ENCODE measurements around the gene B3GNT4.
"Not testable (repeated sequence)": the region's sequence is repeated elsewhere in the genome, so short reads cannot be mapped to it uniquely, and the experiment has no call there.

B3GNT4 gene

DNA sequence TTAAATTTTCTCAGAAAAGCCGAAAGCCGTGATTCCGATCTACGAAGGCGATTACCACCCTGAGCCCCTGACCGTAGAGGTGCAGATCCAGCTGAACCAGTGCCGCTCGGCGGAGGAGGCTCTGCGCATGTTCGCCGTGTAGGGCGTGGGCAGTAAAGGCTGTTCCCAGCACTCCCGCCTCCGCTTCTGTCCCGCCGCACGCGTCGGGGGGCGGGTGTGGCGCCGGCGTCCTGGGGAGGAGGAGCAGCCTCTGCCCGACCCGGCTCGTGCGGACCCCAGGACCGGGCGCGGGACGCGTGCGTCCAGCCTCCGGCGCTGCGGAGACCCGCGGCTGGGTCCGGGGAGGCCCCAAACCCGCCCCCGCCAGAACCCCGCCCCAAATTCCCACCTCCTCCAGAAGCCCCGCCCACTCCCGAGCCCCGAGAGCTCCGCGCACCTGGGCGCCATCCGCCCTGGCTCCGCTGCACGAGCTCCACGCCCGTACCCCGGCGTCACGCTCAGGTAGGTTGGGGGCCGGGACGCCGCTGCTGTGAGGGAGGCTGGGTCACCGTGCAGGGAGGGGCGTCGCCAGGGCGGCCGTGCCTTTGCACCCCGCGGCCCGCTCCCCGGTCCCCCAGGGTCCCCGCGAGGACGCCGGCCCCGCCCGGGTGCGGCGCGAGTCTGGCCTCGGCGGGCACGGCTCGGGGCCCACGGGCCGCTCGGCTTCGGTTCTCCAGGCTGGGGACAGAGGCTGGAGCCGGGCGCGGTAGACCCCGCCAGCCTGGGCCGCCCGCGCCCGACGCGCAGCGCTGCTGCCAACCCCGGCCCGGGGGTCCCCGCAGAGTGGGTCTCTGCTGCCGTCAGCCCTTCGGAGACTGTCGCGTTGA lies at the start of gene B3GNT4:
Gene B3GNT4, plus strand, starts transcription at position 409 of the 866 bp plus-strand sequence. CDS start 910 bp downstream, outside the sequence.
- peak; percentile 37 for DNase-seq

DNA sequence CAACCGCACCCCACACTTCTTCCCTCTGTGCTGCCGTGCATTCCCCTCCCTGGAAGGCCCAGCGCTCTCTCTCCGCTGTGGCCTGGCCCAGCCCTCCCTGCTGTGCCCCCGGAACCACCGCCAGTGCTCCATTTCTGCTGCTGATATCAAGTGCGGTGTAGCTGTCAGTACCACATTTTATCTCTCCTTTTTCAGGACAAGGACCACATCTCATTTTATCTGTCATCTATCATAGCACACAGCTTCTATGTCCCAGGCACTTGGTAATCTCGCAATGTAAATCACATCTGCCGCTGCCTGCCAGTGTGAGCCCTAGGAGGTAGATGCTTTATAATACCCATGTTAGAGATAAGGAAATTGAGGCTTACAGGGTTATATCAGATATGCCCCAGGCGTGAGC lies 47.8 kb upstream of the B3GNT4 start:
- no peak for DNase-seq

DNA sequence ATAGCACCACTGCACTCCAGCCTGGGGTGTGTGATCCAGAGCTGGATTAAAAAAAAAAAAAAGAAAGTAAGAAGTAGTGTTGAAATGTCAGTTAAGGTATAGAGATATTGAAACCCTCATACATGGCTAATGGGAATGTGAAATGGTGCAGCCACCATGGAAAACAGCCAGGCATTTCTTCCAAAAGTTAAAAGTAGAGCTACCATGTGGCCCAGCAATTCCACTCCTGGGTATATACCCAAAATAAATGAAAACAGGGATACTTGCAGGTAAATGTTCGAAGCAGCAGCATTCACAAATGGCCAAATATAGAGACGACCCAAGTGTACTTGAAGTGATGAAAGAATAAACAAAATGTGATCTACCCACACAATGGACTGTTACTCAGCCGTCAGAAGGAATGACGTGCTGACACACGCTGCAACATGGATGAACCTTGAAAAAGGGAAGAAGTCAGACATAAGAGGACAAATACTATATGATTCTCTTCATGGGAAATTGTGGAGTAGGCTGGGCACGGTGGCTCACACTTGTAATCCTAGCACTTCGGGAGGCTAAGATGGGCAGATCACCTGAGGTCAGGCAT lies 44.7 kb upstream of the B3GNT4 start:
- DNase-seq: no peak

DNA sequence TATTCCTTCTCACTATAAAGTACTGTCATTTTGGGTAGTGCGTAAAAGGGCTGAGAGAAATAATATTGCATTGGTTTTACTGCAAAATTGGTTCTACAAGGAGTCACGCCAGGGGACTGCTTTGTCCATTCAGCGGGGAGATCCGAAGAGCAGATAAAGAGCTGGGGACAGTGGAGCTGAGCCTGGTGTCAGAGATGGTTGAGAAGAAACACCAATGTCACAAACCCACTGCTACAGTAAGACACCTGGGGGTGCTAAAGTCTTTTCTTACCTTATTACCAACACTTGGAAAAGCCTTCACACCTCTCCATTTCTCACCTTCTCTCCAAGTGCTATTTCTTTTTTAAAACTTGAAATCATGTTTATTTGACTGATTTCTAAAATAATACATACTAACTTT lies 43.6 kb upstream of the B3GNT4 start:
- no peak for DNase-seq

DNA sequence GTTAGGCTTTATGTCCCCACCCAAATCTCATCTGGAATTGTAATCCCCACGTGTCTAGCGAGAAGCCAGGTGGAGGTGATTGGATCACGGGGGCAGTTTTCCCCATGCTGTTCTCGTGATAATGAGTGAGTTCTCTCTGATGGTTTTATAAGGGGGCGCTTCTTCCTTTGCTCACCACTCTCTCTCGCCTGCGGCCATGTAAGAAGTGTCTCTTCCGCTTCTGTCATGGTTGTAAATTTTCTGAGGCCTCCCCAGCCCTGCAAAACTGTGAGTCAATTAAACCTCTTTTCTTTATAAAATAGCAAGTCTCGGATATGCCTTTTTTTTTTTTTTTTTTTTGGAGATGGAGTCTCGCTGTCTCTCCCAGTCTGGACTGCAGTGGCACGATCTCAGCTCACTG lies 42.7 kb upstream of the B3GNT4 start:
- DNase-seq: no peak

DNA sequence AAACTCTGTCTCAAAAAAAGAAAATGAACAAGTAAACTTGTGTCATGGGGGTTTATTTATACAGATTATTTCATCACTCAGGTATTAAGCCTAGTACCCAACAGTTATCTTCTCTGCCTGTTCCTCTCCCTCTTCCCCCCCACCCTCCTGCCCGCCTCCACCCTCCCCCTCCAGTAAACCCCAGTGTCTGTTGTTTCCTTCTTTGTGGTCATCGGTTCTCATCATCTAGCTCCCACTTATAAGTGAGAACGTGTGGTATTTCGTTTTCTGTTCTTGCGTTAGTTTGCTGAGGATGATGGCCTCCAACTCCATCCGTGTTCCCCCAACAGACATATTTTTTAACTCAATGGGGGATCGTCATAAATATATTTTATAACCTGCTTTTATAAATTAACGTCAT lies 41.8 kb upstream of the B3GNT4 start:
- no peak for DNase-seq

DNA sequence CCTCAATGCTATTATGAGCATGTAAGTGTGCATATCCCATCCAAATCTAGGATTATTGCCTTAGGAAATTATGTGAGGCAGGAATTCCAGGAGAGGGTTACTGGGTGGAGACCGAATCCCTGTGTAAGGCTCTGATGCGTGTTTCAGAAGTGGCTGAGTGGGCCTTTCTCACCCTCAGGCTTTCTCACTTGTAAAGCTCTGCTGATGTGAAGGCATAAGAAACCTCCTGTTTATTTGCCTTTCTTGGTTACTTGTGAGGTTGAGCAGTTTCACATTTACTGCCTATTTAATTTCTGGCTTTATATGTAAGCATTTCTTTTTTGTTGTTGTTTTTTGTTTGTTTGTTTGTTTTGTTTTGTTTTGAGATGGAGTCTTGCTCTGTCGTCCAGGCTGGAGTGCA lies 40.5 kb upstream of the B3GNT4 start:
- DNase-seq: no peak

DNA sequence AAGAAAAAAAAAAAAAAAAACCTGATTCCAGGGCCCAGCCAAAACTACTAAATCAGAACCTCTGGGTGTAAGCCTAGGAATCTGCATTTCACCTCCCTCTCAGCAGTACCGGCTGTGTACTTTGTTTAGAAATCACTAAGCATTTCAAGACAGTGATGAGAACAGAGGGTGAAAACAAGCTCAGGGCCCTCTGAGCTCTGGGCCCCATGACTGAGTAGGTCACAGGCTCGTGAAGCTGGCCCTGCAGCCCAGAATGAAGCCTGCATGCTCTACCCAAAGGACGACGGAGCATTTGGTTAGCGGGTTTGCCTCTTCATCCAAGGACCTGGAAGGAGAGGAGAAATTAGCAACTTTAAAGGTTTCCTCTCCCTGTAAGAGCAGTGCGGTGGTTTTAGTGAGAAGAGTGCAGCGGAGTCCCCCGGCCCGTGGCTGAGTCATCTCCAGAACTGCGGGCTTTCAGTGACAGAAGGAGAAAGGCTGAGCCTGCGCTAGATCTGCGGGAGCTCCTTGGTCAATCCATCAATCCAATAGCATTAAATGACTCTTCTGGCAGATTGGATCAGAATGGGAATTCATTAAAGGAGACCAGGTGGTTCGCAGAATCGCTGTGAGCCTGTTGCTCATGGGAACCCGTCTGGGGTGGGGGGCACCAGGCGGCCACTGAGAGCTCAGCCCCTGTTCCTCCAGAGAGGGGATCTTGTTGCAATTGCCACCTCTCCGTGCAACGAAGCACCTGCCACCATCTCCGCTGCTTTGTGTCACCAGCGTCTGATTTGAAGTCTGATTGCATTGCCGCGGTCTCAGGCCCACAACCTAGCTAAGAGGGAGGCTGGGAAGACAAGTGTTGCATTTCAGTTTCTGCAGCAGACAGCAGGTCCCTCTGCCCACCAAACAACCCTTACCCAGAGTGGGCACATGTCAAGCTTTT lies 36.8 kb upstream of the B3GNT4 start:
- no peak for DNase-seq

DNA sequence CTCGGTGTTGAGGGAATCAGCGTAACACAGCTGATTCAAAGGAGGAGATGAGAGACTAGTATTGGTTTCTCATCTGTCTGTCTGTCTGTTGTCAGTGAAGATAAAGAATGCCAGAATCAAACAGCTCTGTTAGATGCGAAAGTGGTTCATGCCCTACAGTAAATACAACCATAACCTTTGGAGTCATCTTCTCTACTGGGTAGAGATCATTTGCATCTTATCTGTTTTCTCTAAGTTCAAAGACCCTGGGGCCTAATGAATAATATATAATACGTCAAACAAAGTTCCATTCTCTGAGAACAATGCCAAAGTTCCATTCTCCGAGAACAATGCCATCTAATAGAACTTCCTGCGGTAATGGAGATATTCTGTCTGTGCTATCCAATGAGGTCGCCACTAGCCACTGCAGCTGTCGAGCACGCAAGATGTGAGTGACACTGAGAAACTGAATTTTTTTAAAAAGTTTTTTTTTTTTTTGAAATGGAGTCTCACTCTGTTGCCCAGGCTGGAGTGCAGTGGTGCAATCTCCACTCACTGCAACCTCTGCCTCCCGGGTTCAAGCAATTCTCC lies 36.1 kb upstream of the B3GNT4 start:
- DNase-seq: no peak

DNA sequence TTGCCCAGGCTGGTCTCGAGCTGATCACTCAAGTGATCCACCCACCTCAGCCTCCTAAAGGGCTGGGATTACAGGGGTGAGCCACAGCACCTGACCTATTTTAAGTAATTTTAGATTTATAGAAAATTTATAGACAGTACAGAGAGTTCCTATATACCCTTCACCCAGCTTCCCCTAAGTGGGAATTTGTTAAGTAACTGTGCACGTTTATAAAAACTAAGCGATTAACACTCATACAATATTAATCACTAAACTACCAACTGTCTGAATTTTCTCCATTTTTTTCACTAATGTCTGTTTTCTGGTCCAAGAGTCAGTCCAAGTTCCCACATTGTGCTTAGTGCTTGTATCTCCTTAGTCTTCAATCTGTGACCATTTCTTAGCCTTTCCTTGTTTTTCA lies 35.0 kb upstream of the B3GNT4 start:
- no peak for DNase-seq

DNA sequence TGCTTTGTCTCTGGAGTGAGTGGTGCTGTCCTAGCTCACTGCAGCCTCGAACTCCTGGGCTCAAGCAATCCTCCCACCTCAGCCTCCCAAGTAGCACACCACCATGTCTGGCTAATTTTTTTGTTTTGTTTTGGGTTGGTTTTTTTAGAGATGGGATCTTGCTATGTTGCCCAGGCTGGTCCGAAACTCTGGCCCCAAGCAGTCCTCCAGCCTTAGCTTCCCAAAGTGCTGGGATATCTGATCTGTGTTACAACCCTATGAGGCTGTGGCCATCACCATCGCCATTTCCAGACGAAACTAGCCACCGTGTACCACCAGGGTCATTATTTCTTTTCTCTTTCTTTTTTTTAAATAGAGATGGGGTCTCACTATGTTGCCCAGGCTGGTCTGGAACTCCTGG lies 32.1 kb upstream of the B3GNT4 start:
- no peak for DNase-seq

DNA sequence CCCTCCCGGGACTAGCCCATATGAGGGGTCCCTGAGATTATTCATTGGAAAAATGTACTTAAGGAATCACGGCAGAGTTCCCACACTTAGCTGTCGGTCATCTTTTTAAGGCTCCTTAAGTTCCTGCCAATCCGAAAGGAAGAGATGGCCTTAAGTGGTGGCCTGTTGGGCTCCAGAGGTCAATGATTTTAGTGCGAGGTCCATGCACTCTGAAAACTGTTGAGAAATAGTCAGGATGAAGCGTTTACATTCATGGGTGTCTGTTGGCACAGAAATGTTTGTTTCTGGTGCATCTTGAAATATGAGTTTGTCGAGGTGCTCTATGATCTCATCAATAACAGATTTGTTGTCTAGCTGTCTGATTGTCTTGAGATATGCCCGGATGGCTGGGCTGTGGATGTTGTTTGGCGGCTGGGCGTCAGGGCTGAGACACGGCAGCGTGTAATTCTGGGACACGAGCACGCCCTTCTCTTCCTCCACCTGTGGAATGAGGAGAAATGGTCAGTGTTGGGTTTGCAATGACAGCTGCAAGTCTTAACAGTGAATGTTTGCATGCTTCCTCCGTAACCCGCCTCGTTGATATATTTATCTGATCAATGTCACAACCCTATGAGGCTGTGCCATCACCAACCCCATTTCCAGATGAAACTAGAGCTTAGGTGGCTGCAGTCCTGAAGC lies 31.1 kb upstream of the B3GNT4 start:
- DNase-seq: no peak

DNA sequence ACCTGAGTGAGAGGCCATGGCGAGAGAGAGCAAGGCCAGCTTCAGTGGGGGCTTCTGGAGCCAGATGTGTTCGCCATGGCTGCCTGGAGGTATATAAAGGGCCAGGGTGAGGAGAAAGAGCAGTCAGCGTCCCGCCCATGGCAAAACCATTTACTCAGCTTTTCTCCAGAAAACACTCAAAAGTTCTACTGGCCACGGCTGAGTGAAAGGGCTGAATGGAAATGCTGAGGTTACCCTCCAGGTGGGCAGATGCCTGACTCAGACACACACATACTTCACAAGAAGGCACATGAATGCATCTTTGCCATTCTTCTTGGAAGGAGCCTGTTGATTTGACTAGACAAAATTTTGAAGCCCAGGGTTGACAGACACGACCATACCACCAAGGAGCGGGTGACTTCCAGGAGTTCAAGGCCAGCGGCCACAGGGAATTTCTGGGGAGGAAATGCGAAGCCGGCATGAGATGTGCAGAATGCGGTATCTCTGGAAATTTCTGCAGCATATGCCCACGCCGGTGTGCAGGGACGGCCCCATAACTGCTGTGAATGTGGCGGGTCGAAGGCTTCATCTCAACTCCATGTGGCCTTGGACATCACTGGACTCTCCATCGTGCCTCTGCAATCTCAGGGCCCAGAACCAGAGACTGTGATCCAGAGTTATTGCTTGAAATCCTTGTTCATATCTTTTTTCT lies 29.2 kb upstream of the B3GNT4 start, which contains the start of gene IL31:
Gene IL31, minus strand, starts transcription at position 67 of the 691 bp plus-strand sequence. Its CDS starts 49 bp downstream, at position 18.
- no peak for DNase-seq

DNA sequence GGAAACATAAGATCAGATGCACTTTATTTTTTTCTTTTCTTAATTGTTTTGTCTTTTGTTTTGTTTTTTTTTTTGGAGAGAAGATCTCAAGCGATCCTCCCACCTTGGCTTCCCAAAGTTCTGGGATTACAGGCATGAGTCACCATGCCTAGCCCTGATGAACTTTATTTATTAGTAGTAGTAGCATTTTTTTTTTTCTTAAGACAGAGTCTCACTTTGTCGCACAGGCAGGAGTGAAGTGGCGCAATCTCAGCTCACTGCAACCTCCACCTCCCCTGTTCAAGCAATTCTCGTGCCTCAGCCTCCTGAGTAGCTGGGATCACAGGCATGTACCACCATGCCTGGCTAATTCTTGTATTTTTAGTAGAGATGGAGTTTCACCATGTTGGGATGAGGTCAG lies 27.0 kb upstream of the B3GNT4 start:
- not testable (repeated sequence) for DNase-seq

DNA sequence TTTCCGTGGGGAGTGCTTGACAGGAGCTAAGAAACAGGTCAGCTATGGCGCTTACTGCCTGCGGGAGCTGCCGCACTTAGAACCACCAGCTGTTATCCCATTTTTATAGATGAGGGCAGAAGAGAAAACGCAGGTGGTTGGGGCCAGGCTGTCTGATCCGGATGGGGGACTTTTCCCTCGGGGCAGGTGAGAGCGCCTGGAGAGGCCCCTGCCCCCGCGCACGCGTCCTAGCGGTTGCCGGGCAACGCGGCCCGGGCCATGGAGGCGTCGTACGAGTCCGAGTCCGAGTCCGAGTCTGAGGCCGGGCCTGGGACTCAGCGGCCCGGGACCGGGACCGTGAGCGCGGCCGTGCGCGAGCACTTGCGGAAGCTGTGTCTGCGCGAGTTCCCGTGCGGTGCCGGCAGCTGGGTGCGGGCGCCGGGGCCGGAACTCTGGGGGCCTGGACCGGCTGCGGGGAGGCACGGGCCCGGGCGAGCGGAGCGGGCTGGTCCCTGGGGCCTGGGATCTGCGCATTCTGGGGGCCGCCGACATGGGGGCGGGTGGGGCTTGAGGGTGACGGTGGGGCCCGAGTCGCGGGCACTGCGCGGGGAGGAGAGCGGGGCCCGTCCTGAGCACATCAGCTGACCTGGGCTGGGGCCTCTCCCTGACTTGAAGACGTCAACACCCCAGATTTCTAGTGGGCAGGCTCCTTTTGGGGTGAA lies 20.5 kb upstream of the B3GNT4 start, which contains the start of gene LRRC43:
Gene LRRC43, plus strand, starts transcription at position 237 of the 701 bp plus-strand sequence. Its CDS starts 22 bp downstream, at position 259.
- DNase-seq: no peak

DNA sequence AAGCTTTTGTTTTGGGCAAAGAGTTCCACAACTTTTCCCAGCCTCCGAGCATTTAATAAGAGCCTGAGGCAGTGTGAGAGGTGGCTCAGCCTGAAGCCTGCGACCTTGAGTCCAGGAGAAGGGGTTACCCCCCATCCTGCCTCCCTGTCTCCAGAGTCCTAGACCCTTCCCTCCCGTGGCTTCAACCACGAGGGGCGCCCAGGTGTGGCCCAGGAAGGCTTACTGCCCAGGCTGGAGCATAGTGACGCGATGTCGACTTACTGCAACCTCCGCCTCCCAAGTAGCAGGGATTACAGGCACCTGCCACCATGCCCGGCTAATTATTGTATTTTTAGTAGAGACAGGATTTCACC lies 19.9 kb upstream of the B3GNT4 start:
- DNase-seq: no peak

DNA sequence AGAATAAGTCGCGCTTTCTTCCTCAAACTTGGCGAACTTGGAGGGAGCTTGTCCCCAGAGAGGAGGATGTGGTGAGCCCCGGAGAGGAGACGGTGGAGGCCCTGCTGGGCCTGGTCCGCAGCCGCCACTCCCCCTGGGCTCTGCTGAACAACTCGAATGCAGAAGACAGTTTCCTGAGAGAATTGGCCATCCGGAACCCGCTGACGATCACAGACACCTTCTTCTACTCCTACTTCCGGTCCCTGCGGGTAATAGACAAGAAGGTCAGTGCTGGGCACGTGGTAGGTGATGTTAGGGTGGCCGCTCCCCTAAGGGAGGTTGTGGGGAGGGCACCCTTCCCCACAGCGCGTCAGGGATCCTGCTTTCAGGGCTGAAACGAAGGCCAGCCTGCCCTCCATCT lies 19.0 kb upstream of the B3GNT4 start:
- no peak for DNase-seq

DNA sequence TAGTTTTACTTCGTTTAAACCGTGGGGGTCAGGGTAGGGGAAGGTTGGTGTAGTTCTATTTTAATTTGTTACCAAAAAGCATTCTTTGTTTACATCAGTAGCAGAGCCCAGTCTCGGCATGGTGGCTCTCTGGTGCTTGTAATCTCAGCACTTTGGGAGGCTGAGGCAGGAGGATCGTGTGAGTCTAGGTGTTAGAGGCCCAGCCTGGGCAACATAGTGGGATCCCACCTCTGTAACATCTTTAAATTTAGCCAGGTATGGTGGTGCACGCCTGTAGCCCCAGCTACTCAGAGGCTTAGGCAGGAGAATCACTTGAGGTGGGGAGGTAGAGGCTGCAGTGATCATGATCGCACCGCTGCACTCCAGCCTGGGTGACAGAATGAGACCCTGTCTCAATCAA lies 18.4 kb upstream of the B3GNT4 start:
- DNase-seq: no peak

DNA sequence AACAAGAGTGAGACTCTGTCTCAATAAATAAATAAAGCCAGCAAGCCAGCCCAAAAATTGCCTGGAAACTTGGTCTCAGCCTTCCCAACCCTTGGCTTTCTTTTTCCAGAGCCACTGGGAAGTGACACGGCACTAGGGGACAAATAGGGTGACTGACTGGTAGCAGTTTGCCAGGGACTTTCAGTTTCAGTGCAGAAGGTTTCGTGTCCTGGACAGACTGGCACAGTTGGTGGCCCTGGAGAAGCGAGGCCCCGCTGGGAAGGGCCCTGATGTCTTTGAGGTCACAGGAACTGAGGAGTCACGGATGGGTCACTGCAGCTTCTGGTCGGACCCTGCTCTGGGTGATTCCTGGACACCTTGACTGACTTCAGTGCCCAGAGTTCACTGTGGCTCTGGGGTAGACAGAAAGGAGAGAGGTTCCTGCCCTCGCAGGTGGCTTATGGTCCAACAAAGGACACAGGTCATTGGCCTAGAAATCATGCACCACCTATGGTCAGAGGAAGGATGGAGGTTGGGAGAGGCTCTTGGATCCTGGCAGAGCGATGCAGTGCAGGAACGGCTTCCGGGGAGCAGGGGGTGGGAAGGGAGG lies 17.9 kb upstream of the B3GNT4 start:
- no peak for DNase-seq

DNA sequence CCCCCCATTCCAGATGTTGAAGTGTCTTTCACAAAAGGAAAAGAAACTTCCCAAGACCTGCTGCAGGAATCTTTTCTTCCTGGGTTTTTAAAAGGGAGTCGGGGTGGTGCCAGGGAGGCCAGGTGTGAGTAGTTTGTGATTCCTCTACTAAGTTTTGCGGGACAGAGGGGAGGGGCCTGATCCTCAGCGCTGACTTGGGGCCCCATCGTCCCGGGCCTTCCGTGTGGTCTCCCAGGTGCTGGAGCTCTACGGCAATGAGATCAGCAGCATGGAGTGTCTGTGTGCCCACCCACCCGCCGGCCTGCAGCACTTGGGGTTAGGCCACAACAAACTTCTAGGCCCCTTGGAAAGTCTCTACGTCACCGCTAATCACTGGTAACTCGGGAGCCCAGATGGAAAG lies 16.0 kb upstream of the B3GNT4 start:
- DNase-seq: no peak
